ENCODE measurements around the gene MAPK7. TPM values are rescaled to one million over a fixed set of nuclear protein-coding genes. Genes with fewer than 3 reads are reported as not detected.

Gene MAPK7
- total and polyA plus RNA-seq, 2 experiments from 2014 or later = 21.2 to 28.6 TPM

DNA sequence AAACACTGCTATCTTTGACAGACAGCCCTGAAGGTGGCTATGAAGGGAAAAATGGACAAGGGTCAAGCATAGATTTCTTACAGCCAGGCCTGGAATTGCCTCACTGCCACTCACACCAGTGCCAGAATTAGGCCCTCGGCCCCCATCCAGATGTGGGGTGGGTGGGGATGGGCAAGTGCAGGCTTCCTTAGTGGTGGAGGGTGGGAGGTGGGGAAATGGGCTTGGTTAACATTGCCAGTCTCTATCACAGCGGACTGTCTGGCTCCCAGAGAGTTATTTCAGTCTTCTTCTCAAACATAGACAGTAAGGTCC is 40.6 kb upstream of the MAPK7 start:
- Histone ChIP-seq H3K4me2 (ENCODE audit: unreplicated experiment) (no peak overlapping the region), H3K79me2 (ENCODE audit: insufficient read depth) (no peaks in the 10 kb centered on the region), H3K9me2 (ENCODE audit: insufficient read depth) (no peaks in the 10 kb centered on the region), H3F3A (ENCODE audit: insufficient read depth) (peaks cover 9% of the 10 kb centered on the region; the same call in 1 of the 2 replicates), H3K4me1 (ENCODE audit: insufficient read depth) (0 out of 2 replicates have a peak, but pooled peaks cover 8% of the 10 kb centered on the region), H3K4me3 (no peak overlapping the region), H4K20me1 (ENCODE audit: insufficient read depth) (no peaks in the 10 kb centered on the region), H3K27ac (no peak overlapping the region), H3K27me3 (replicated peaks; ENCODE audit: insufficient read depth) (no peaks in the 10 kb centered on the region), H2AFZ (no peak overlapping the region), H3K9me3 (ENCODE audit: low read depth) (no peaks in the 10 kb centered on the region), H3K36me3 (ENCODE audit: low read depth) (no peaks in the 10 kb centered on the region), H3K9ac (no peak overlapping the region)
- no peak for TF ChIP-seq EZH2phosphoT487 (IDR thresholded peaks at IDR 0.05; ENCODE audit: insufficient read depth, low read depth)
- no peak for TF ChIP-seq EZH2 (IDR thresholded peaks at IDR 0.05; ENCODE audit: insufficient read depth, poor library complexity, severe bottlenecking)
- no peak for DNase-seq
- WGBS, 2 experiments (ENCODE audit: low coverage in 1 of 2, low lambda C conversion rate in 2 of 2, missing lambda C conversion rate in 2 of 2) = 43% methylated on average over 2 of the region's 2 CpGs
- in situ Hi-C loops (cut with MboI) = no loop called here

DNA sequence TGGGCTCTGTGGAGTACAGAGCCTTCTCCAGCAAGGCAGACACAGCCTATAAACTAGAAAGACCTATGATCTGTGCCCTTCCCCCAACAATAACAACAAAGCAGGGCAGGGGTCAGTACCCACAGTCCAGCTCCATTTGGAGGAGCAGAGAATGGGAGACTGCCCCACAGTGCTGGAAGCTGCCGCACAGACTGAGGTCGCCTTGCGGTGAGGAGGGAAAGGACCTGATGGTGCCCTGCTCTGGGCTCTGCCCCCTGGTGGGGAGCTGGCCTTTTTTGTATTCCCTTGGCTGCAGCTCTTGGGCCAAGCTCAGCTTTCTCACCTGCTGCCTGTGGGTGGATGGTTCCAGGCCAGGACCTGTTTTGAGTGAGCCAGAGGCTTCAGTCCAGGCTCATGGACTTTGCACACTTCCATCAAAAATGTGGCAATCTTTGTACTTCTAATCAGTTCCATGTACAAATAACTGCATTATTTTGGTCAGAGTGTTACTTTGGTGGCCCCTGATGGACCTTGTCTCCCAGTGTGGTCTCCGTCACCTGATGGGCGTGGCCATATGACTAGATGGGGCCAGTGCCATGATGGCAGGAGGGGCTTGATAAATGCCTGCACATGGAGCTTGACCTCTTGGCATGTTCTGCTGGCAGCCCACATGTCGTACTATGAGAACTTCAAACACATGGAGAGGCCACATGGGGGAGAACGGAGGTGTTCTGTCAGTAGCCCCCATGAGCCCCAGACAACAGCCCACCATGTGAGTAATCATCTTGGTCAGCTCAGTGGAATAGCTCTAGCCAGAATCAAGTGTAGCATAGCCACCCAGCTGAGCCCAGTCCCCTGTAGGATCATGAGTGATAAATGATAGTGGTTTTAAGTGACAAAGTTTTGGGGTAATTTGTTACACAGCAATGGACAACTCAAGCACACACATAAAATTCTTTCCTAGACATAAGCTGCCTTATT is 40.0 kb upstream of the MAPK7 start:
- H4K20me1 ChIP-seq (ENCODE audit: insufficient read depth) = no peaks in the 10 kb centered on the region
- H3K9me3 ChIP-seq (ENCODE audit: low read depth) = no peaks in the 10 kb centered on the region
- H3K9me2 ChIP-seq (ENCODE audit: insufficient read depth) = no peaks in the 10 kb centered on the region
- H3K79me2 ChIP-seq (ENCODE audit: insufficient read depth) = no peaks in the 10 kb centered on the region
- peak; percentile 48 for DNase-seq
- no peak overlapping the region for H3K9ac ChIP-seq
- H2AFZ ChIP-seq = no peak overlapping the region
- H3K36me3 ChIP-seq (ENCODE audit: low read depth) = no peaks in the 10 kb centered on the region
- TF ChIP-seq EZH2phosphoT487 (IDR thresholded peaks at IDR 0.05; ENCODE audit: insufficient read depth, low read depth) (no peak), EZH2 (IDR thresholded peaks at IDR 0.05; ENCODE audit: insufficient read depth, poor library complexity, severe bottlenecking) (no peak)
- 0 out of 2 replicates have a peak, but pooled peaks cover 7% of the 10 kb centered on the region for H3K4me1 ChIP-seq (ENCODE audit: insufficient read depth)
- no peak overlapping the region for H3K4me3 ChIP-seq
- no peak overlapping the region for H3K4me2 ChIP-seq (ENCODE audit: unreplicated experiment)
- H3K27ac ChIP-seq = no peak overlapping the region
- 99% methylated on average over 7 of the region's 7 CpGs for WGBS, 2 experiments (ENCODE audit: low coverage in 1 of 2, low lambda C conversion rate in 2 of 2, missing lambda C conversion rate in 2 of 2)
- in situ Hi-C loops (cut with MboI) = no loop called here
- peaks cover 9% of the 10 kb centered on the region; the same call in 1 of the 2 replicates for H3F3A ChIP-seq (ENCODE audit: insufficient read depth)
- no peaks in the 10 kb centered on the region for H3K27me3 ChIP-seq (replicated peaks; ENCODE audit: insufficient read depth)

DNA sequence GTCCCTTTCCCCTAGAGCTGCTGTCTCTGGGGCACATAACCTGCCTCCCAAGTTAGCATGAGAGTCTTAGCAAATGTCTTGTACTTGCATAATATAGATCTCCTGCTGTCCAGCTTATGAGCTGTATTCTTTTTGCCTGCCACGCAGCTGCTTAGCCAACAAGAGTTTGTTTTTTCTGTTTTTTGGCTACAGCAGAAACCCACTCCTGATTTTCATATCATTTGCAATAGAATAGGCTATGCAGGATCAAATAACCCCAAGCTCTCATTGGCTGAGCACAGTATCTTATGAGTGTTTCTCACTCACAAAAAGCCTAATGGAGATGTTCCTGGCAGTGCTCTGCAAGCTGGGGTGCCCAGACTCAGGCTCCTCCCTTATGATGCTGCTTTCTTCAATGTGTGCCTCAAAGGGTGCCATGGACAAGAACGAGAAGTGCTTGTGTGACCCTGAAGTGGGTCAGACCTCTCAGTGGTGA is 38.9 kb upstream of the MAPK7 start:
- H4K20me1 ChIP-seq (ENCODE audit: insufficient read depth) = no peaks in the 10 kb centered on the region
- no peak overlapping the region for H3K9ac ChIP-seq
- H3K9me2 ChIP-seq (ENCODE audit: insufficient read depth) = no peaks in the 10 kb centered on the region
- 17 to 18% methylated on average over 2 of the region's 2 CpGs for WGBS, 2 experiments (ENCODE audit: low coverage in 1 of 2, low lambda C conversion rate in 2 of 2, missing lambda C conversion rate in 2 of 2)
- no peaks in the 10 kb centered on the region for H3K36me3 ChIP-seq (ENCODE audit: low read depth)
- in situ Hi-C loops (cut with MboI) = no loop called here
- H3K4me1 ChIP-seq (ENCODE audit: insufficient read depth) = 0 out of 2 replicates have a peak, but pooled peaks cover 7% of the 10 kb centered on the region
- peaks cover 9% of the 10 kb centered on the region; the same call in 1 of the 2 replicates for H3F3A ChIP-seq (ENCODE audit: insufficient read depth)
- no peaks in the 10 kb centered on the region for H3K27me3 ChIP-seq (replicated peaks; ENCODE audit: insufficient read depth)
- no peaks in the 10 kb centered on the region for H3K79me2 ChIP-seq (ENCODE audit: insufficient read depth)
- no peak overlapping the region for H3K4me3 ChIP-seq
- no peaks in the 10 kb centered on the region for H3K9me3 ChIP-seq (ENCODE audit: low read depth)
- H2AFZ ChIP-seq = no peak overlapping the region
- no peak overlapping the region for H3K27ac ChIP-seq
- DNase-seq = no peak
- TF ChIP-seq EZH2phosphoT487 (IDR thresholded peaks at IDR 0.05; ENCODE audit: insufficient read depth, low read depth) (no peak), EZH2 (IDR thresholded peaks at IDR 0.05; ENCODE audit: insufficient read depth, poor library complexity, severe bottlenecking) (no peak)
- no peak overlapping the region for H3K4me2 ChIP-seq (ENCODE audit: unreplicated experiment)

DNA sequence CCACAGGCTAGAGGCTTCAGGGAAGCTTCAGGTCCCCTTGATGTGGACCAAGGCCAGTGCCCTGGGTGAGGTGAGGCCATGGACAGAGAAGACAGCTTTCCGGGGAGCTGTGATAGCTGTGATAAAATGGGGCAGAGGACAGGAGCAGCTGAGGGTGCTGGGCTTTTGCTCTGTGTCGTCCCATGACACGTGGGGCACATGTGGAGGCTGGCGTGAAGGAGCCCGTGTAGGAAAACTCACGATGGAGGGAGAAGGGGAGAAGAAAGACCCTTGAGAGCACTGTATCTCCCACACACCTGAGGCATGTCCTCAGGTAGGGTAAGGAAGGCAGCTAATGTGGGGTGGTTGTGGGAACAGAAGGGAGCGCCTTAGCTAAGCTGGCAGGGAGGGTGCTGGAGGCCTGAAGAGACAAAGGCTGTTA is 37.1 kb upstream of the MAPK7 start:
- no peak for TF ChIP-seq EZH2 (IDR thresholded peaks at IDR 0.05; ENCODE audit: insufficient read depth, poor library complexity, severe bottlenecking)
- no peak for TF ChIP-seq EZH2phosphoT487 (IDR thresholded peaks at IDR 0.05; ENCODE audit: insufficient read depth, low read depth)
- H3K27me3 ChIP-seq (replicated peaks; ENCODE audit: insufficient read depth) = no peaks in the 10 kb centered on the region
- H3K4me3 ChIP-seq = no peak overlapping the region
- H3K9ac ChIP-seq = no peak overlapping the region
- no peak overlapping the region for H3K4me2 ChIP-seq (ENCODE audit: unreplicated experiment)
- H2AFZ ChIP-seq = no peak overlapping the region
- H3K4me1 ChIP-seq (ENCODE audit: insufficient read depth) = peaks cover 14% of the 10 kb centered on the region
- no peaks in the 10 kb centered on the region for H3K9me2 ChIP-seq (ENCODE audit: insufficient read depth)
- WGBS, 2 experiments (ENCODE audit: low coverage in 1 of 2, low lambda C conversion rate in 2 of 2, missing lambda C conversion rate in 2 of 2) = 42 to 48% methylated on average over 7 of the region's 7 CpGs
- peaks cover 18% of the 10 kb centered on the region; the same call in 1 of the 2 replicates for H3F3A ChIP-seq (ENCODE audit: insufficient read depth)
- in situ Hi-C loops (cut with MboI) = no loop called here
- no peaks in the 10 kb centered on the region for H3K79me2 ChIP-seq (ENCODE audit: insufficient read depth)
- H3K27ac ChIP-seq = no peak overlapping the region
- no peaks in the 10 kb centered on the region for H3K9me3 ChIP-seq (ENCODE audit: low read depth)
- H3K36me3 ChIP-seq (ENCODE audit: low read depth) = no peaks in the 10 kb centered on the region
- no peak for DNase-seq
- H4K20me1 ChIP-seq (ENCODE audit: insufficient read depth) = no peaks in the 10 kb centered on the region

Measured in GM23248 (cell line).